H1 (cell line): ENCODE measurements around the gene RANBP17. TPM values are rescaled to one million over a fixed set of nuclear protein-coding genes. Genes with fewer than 3 reads are reported as not detected.
A peak's percentile ranks its signal among the peaks of the same experiment; 100 is the strongest.

ENCODE experiments used
- CTCF ChIA-PET: fragments of 300-600 bp; sonication (Branson Sonifier 250); formaldehyde crosslinking; loops from one replicate; lab custom pipeline; 2021; ENCODE audit not compliant: partially characterized antibody; lab: Charles Lee
- POLR2A ChIA-PET: fragments of 300-600 bp; sonication (Branson Sonifier 250); formaldehyde crosslinking; loops from one replicate; lab custom pipeline; 2021; ENCODE audit warnings: inconsistent platforms; ENCODE audit not compliant: partially characterized antibody; lab: Charles Lee
- DNase-seq, 2 experiments: peaks; one replicate each; pipeline versions ENCODE4 v3.0.0 to v3.0.0-alpha.2; 2010 to 2022; ENCODE audit warnings: low spot score in 2 of 2, low read depth in 1 of 2, mixed read lengths in 1 of 2
- FAIRE-seq: peaks from 2 replicates; lab custom pipeline; 2011; peaks lifted over from hg19 to GRCh38; lab: Jason Lieb, UNC
- H2AFZ ChIP-seq: 2 replicates; pipeline ENCODE4 v1.8.1; 2012; ENCODE audit warnings: low read length, inconsistent platforms
- H2AK5ac ChIP-seq: 2 replicates; pipeline ENCODE4 v1.6.1; 2013; ENCODE audit warnings: low read depth, low read length
- H2BK120ac ChIP-seq: replicated peaks from 2 replicates; pipeline ENCODE3; 2013; ENCODE audit warnings: low read depth, low read length, inconsistent platforms
- H2BK12ac ChIP-seq: 2 replicates; pipeline ENCODE4 v1.6.1; 2013; ENCODE audit warnings: low read depth, low read length
- H2BK15ac ChIP-seq: 2 replicates; pipeline ENCODE4 v1.6.1; 2013; ENCODE audit warnings: low read length
- H2BK20ac ChIP-seq: 2 replicates; pipeline ENCODE4 v1.6.1; 2013; ENCODE audit warnings: low read length
- H2BK5ac ChIP-seq: 2 replicates; pipeline ENCODE4 v1.6.1; 2013; ENCODE audit warnings: low read depth, low read length
- H3K14ac ChIP-seq: 2 replicates; pipeline ENCODE4 v1.6.1; 2013; ENCODE audit warnings: inconsistent platforms; ENCODE audit not compliant: insufficient read length
- H3K18ac ChIP-seq: 2 replicates; pipeline ENCODE4 v1.6.1; 2013; ENCODE audit warnings: low read length; ENCODE audit errors: extremely low read depth
- H3K23ac ChIP-seq: 2 replicates; pipeline ENCODE4 v1.6.1; 2013; ENCODE audit warnings: inconsistent platforms; ENCODE audit not compliant: insufficient read length
- H3K23me2 ChIP-seq: 2 replicates; pipeline ENCODE4 v1.6.1; 2013; ENCODE audit warnings: low read depth, low read length
- H3K27ac ChIP-seq: 2 replicates; pipeline ENCODE4 v1.6.1; 2011; ENCODE audit warnings: low read depth, low read length, inconsistent platforms
- H3K27me3 ChIP-seq, 4 experiments: replicated peaks in 1 of 4; 1 replicate in 1 of 4; 2 replicates in 3 of 4; pipeline versions ENCODE4 v1.6.1 to v1.8.1; 2011 to 2013; ENCODE audit warnings: low read length in 3 of 4, mild to moderate bottlenecking in 3 of 4, inconsistent platforms in 2 of 4, mixed read lengths in 2 of 4, moderate library complexity in 1 of 4; ENCODE audit not compliant: control insufficient read depth in 3 of 4, insufficient read depth in 3 of 4; ENCODE audit errors: extremely low read depth in 1 of 4
- H3K36me3 ChIP-seq, 4 experiments: 2 replicates each; pipeline versions ENCODE4 v1.6.1 to v1.8.1; 2011 to 2013; ENCODE audit warnings: mild to moderate bottlenecking in 4 of 4, low read length in 3 of 4, moderate library complexity in 2 of 4, control low read depth in 1 of 4, inconsistent platforms in 1 of 4; ENCODE audit not compliant: insufficient read depth in 4 of 4, control insufficient read depth in 2 of 4
- H3K4ac ChIP-seq: replicated peaks from 2 replicates; pipeline ENCODE3; 2013; ENCODE audit warnings: low read length, low read depth, mixed read lengths, inconsistent platforms; ENCODE audit not compliant: insufficient read length
- H3K4me1 ChIP-seq, 4 experiments: replicated peaks in 1 of 4; 1 replicate in 1 of 4; 2 replicates in 3 of 4; pipeline versions ENCODE4 v1.6.1 to v1.8.1; 2011 to 2013; ENCODE audit warnings: low read length in 3 of 4, inconsistent platforms in 2 of 4, mixed read lengths in 1 of 4; ENCODE audit not compliant: insufficient read depth in 4 of 4, control insufficient read depth in 3 of 4
- H3K4me2 ChIP-seq, 2 experiments: 2 replicates each; pipeline versions ENCODE4 v1.6.1 to v1.8.1; 2011 to 2013; ENCODE audit warnings: low read depth in 2 of 2, low read length in 2 of 2, control low read depth in 1 of 2, inconsistent platforms in 1 of 2, mild to moderate bottlenecking in 1 of 2; ENCODE audit not compliant: insufficient read depth in 1 of 2
- H3K4me3 ChIP-seq, 4 experiments: fragments of 200-600, 300-600 bp in 1 of 4; sonication (generic), shearing (Covaris generic), sonication (Bioruptor Twin) in 1 of 4; 2 replicates each; pipeline versions ENCODE4 v1.5.1 to v1.8.1; 2011 to 2016; ENCODE audit warnings: low read length in 4 of 4, low read depth in 3 of 4, control low read depth in 2 of 4, inconsistent platforms in 2 of 4, mild to moderate bottlenecking in 2 of 4, mixed read lengths in 1 of 4, moderate library complexity in 1 of 4; ENCODE audit not compliant: insufficient read depth in 2 of 4; ENCODE audit errors: extremely low read depth in 1 of 4
- H3K56ac ChIP-seq: replicated peaks from 2 replicates; pipeline ENCODE3; 2013; ENCODE audit warnings: low read depth, mild to moderate bottlenecking, mixed read lengths, low read length, inconsistent platforms; ENCODE audit not compliant: insufficient read length
- H3K79me1 ChIP-seq: 2 replicates; pipeline ENCODE4 v1.6.1; 2013; ENCODE audit warnings: low read depth, low read length, control low read depth
- H3K79me2 ChIP-seq, 2 experiments: 2 replicates each; pipeline versions ENCODE4 v1.6.1 to v1.8.1; 2012 to 2013; ENCODE audit warnings: low read length in 2 of 2, mild to moderate bottlenecking in 2 of 2, inconsistent platforms in 1 of 2; ENCODE audit not compliant: insufficient read depth in 2 of 2, control insufficient read depth in 1 of 2
- H3K9ac ChIP-seq, 4 experiments: replicated peaks in 1 of 4; 1 replicate in 1 of 4; 2 replicates in 3 of 4; pipeline versions ENCODE4 v1.6.1 to v1.8.1; 2011 to 2013; ENCODE audit warnings: low read depth in 3 of 4, low read length in 3 of 4, control low read depth in 2 of 4, mild to moderate bottlenecking in 2 of 4, moderate library complexity in 2 of 4, inconsistent platforms in 1 of 4; ENCODE audit errors: extremely low read depth in 1 of 4
- H3K9me3 ChIP-seq, 2 experiments: 2 replicates each; pipeline versions ENCODE4 v1.6.1 to v1.8.1; 2012 to 2013; ENCODE audit warnings: mild to moderate bottlenecking in 2 of 2, moderate library complexity in 2 of 2, control low read depth in 1 of 2, inconsistent platforms in 1 of 2, low read depth in 1 of 2, low read length in 1 of 2, mixed read lengths in 1 of 2; ENCODE audit not compliant: insufficient read depth in 2 of 2
- H4K20me1 ChIP-seq, 2 experiments: replicated peaks in 1 of 2; 2 replicates each; pipeline versions ENCODE3 to v1.8.1; 2011 to 2013; ENCODE audit warnings: inconsistent platforms in 2 of 2, low read length in 2 of 2, mild to moderate bottlenecking in 1 of 2; ENCODE audit not compliant: insufficient read depth in 2 of 2, control insufficient read depth in 1 of 2
- H4K5ac ChIP-seq: 2 replicates; pipeline ENCODE4 v1.6.1; 2013; ENCODE audit warnings: low read length, low read depth, mixed read lengths, inconsistent platforms; ENCODE audit not compliant: insufficient read length
- H4K8ac ChIP-seq: 2 replicates; pipeline ENCODE4 v1.8.0; 2013; ENCODE audit warnings: mild to moderate bottlenecking, moderate library complexity, low read length, inconsistent platforms; ENCODE audit not compliant: insufficient read depth; ENCODE audit errors: extremely low read depth
- H4K91ac ChIP-seq: replicated peaks from 2 replicates; pipeline ENCODE3; 2013; ENCODE audit warnings: low read length, mixed read lengths, inconsistent platforms; ENCODE audit not compliant: insufficient read length
- BACH1 ChIP-seq: IDR thresholded peaks from 2 replicates; pipeline ENCODE4 v1.6.1; 2012; ENCODE audit warnings: low read length, improper control_type of control experiment
- MAFK ChIP-seq: IDR thresholded peaks from 2 replicates; pipeline ENCODE4 v1.6.1; 2012; ENCODE audit warnings: low read depth, mild to moderate bottlenecking, improper control_type of control experiment, low read length
- SP1 ChIP-seq: IDR thresholded peaks from 2 replicates; pipeline ENCODE4 v1.6.1; 2011; ENCODE audit warnings: low read depth, low read length
- SP2 ChIP-seq: IDR thresholded peaks from 2 replicates; pipeline ENCODE4 v1.6.1; 2012; ENCODE audit warnings: mild to moderate bottlenecking, low read length, inconsistent platforms
- TBP ChIP-seq: IDR thresholded peaks from 2 replicates; pipeline ENCODE4 v1.6.1; 2011; ENCODE audit warnings: low read depth, low read length, improper control_type of control experiment
- TCF12 ChIP-seq: IDR thresholded peaks from 2 replicates; pipeline ENCODE4 v1.6.1; 2011; ENCODE audit warnings: low read depth, mild to moderate bottlenecking, low read length
- YY1 ChIP-seq: IDR thresholded peaks from 2 replicates; pipeline ENCODE4 v1.6.1; 2011; ENCODE audit warnings: low read depth, mild to moderate bottlenecking, low read length
- WGBS, 2 experiments: shearing (Covaris generic) in 1 of 2; methylation state at CpG; one replicate each; pipeline versions ENCODE4 v1.1.6 to v1.1.7; 2013 to 2015; ENCODE audit warnings: low lambda C conversion rate in 2 of 2, mixed read lengths in 2 of 2, inconsistent platforms in 1 of 2, low coverage in 1 of 2, missing lambda C conversion rate in 1 of 2; ENCODE audit not compliant: insufficient replicate concordance in 2 of 2, insufficient coverage in 1 of 2, insufficient read length in 1 of 2; ENCODE audit errors: extremely low coverage in 1 of 2, missing lambda C conversion rate in 1 of 2; 5-methylcytosine and 5-hydroxymethylcytosine counted together
- polyA plus RNA-seq, 7 experiments: library from polyadenylated mRNA; depleted of rRNA in 3 of 7; stranded (reverse) in 5 of 7; unstranded in 2 of 7; fragments of >200 nt in 5 of 7; fragments of 200-250 nt in 2 of 7; gene quantifications; 1 replicate in 5 of 7; 2 replicates in 1 of 7; 4 replicates in 1 of 7; pipeline versions ENCODE4 v1.2.1 to v1.2.3, GENCODE V29; 2011 to 2013; ENCODE audit warnings: missing spikeins in 2 of 7, mixed read lengths in 2 of 7
- total RNA-seq: library from RNA; stranded (reverse); fragmentation: NEBNext Ultra II Directional; extraction: Animal tissue kit (Norgen Biotek cat#: 25700); gene quantifications from 2 replicates; pipeline ENCODE4 v1.2.1, GENCODE V29; 2021

The RANBP17 gene
- total and polyA plus RNA-seq, 2 of the 8 experiments (the other 6 are each of a cell fraction or from before 2014, with no cell fraction given), result 8.6 to 21.3 TPM

DNA sequence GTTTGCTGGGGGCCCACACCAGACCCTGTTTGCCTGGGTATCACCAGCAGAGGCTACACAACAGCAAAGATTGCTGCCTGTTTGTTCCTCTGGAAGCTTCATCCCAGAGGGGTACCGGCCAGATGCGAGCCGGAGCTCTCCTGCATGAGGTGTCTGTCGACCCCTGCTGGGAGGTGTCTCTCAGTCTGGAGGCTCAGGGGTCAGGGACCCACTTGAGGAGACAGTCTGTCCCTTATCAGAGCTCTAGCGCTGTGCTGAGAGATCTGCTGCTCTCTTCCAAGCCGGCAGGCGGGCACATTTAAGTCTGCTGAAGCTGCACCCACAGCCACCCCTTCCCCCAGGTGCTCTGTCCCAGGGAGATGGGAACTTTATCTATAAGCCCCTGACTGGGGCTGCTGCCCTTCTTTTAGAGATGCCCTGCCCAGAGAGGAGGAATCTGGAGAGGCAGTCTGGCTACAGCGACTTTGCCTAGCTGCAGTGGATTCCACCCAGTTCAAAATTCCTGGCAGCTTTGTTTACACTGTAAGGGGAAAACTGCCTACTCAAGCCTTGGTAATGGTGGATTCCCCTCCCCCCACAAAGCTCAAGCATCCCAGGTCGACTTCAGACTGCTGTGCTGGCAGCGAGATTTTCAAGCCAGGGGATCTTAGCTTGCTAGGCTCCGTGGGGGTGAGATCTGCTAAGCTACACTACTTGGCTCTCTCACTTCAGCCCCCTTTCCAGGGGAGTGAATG, 241.2 kb downstream of the RANBP17 start:
- Histone ChIP-seq H3K9ac (no peak overlapping the region), H2BK120ac (no peak overlapping the region), H2AK5ac (no peak overlapping the region), H3K36me3 (no peaks in the 10 kb centered on the region), H2BK20ac (no peak overlapping the region), H2BK5ac (no peak overlapping the region), H2BK15ac (no peak overlapping the region), H3K79me2 (no peaks in the 10 kb centered on the region), H4K91ac (no peak overlapping the region), H3K4me2 (peak overlapping the region in 1 of 2 experiments; percentile 13; a peak in 1 of 4 replicates), H3K23ac (no peak overlapping the region), H3K14ac (no peak overlapping the region), H3K4me3 (no peak overlapping the region), H4K8ac (no peak overlapping the region; the same call in 1 of the 2 replicates), H3K27me3 (no peaks in the 10 kb centered on the region), H3K27ac (no peak overlapping the region; the same call in 1 of the 2 replicates), H3K4me1 (peaks cover 0 to 3% (median 1%) of the 10 kb centered on the region in 4 experiments; a peak in 4 of 7 replicates), H3K56ac (no peak overlapping the region), H3K18ac (no peak overlapping the region; the same call in 1 of the 2 replicates), H3K23me2 (no peaks in the 10 kb centered on the region), H4K5ac (no peak overlapping the region), H3K79me1 (no peaks in the 10 kb centered on the region), H3K4ac (no peak overlapping the region), H4K20me1 (no peaks in the 10 kb centered on the region), H2BK12ac (peak overlapping the region; percentile 50; the same call in 1 of the 2 replicates), H2AFZ (no peak overlapping the region), H3K9me3 (no peaks in the 10 kb centered on the region)
- FAIRE-seq (no peak), DNase-seq (peak; percentile 15 to 45)
- CTCF ChIA-PET, result interaction anchor here (0.8 to 1.7 kb wide), 5 partner anchors 12 to 59 kb away, joined by 3 read pairs; no protein-coding TSS in a partner anchor
- WGBS, 2 experiments, result 81% methylated on average over 11 of the region's 11 CpGs; no CpG with 5 or more reads in 1 of the 2 experiments
- POLR2A ChIA-PET, result interaction anchor here (0.5 kb wide), 1 partner anchor 147 kb away, joined by 3 read pairs; no protein-coding TSS in a partner anchor
- TF ChIP-seq SP1, result 0 out of 2 replicates have a peak, but pooled peaks have one; percentile 56
- 0 out of 2 replicates have a peak, but pooled peaks have one; percentile 31 for TF ChIP-seq MAFK
- TF ChIP-seq SP2, result no peak
- no peak for TF ChIP-seq YY1
- TF ChIP-seq TCF12, result no peak
- TF ChIP-seq BACH1, result peak; percentile 68
- no peak for TF ChIP-seq TBP
